Neural crest cell (in vitro differentiated cells): Measurements from ENCODE around the gene OR2J3. TPM values are rescaled to one million over a fixed set of nuclear protein-coding genes. Genes with fewer than 3 reads are reported as not detected.
"Not testable (repeated sequence)": the region's sequence is repeated elsewhere in the genome, so short reads cannot be mapped to it uniquely, and the experiment has no call there.

Source experiments
- DNase-seq: peaks from one replicate; pipeline ENCODE4 v3.0.0; 2021; ENCODE audit warnings: low read depth, mixed read lengths, low spot score
- H3K27ac Mint-ChIP-seq: one replicate; pipeline ENCODE4 v1.8.0; 2021; ENCODE audit warnings: mild to moderate bottlenecking, mixed read lengths; ENCODE audit not compliant: unreplicated experiment
- H3K27me3 Mint-ChIP-seq: 2 replicates; pipeline ENCODE4 v1.8.0; 2021; ENCODE audit warnings: low read depth, mild to moderate bottlenecking, mixed read lengths
- H3K36me3 Mint-ChIP-seq: 2 replicates; pipeline ENCODE4 v1.8.0; 2021; ENCODE audit warnings: low read depth, mild to moderate bottlenecking, mixed read lengths
- H3K4me1 Mint-ChIP-seq: 2 replicates; pipeline ENCODE4 v1.8.0; 2021; ENCODE audit warnings: mixed read lengths
- H3K4me3 Mint-ChIP-seq: one replicate; pipeline ENCODE4 v1.8.0; 2021; ENCODE audit warnings: mild to moderate bottlenecking, mixed read lengths
- H3K9me3 Mint-ChIP-seq: 2 replicates; pipeline ENCODE4 v1.8.0; 2021; ENCODE audit warnings: mixed read lengths
- CTCF ChIP-seq: fragments of 200-600 bp; sonication (generic); conservative IDR thresholded peaks from 2 replicates; pipeline ENCODE4 v1.5.0; 2021; ENCODE audit warnings: antibody characterized with exemption, mild to moderate bottlenecking
- total RNA-seq: library from RNA; stranded (reverse); gene quantifications from 2 replicates; pipeline ENCODE4 v1.2.1, GENCODE V29; 2021

OR2J3 gene
- total RNA-seq, 1 donor from 2014 or later = not detected

GRCh38 chr6:29142309-29142708 is 34.5 kb downstream of the OR2J3 start:
- H3K4me1 Mint-ChIP-seq = no peaks in the 10 kb centered on the region
- no peak overlapping the region for H3K4me3 Mint-ChIP-seq
- peaks cover 2% of the 10 kb centered on the region for H3K36me3 Mint-ChIP-seq
- TF ChIP-seq CTCF = no peak
- peaks cover 3% of the 10 kb centered on the region for H3K27me3 Mint-ChIP-seq
- no peak for DNase-seq
- H3K27ac Mint-ChIP-seq = no peak overlapping the region
- peaks cover 6% of the 10 kb centered on the region for H3K9me3 Mint-ChIP-seq

GRCh38 chr6:29146179-29146578 is 38.3 kb downstream of the OR2J3 start:
- Mint-ChIP-seq H3K27ac (no peak overlapping the region), H3K9me3 (peaks cover 10% of the 10 kb centered on the region), H3K36me3 (peaks cover 2% of the 10 kb centered on the region), H3K4me3 (no peak overlapping the region), H3K27me3 (peaks cover 11% of the 10 kb centered on the region), H3K4me1 (no peaks in the 10 kb centered on the region)
- no peak for DNase-seq
- TF ChIP-seq CTCF = no peak

- Mint-ChIP-seq H3K4me3 (no peak overlapping the region), H3K9me3 (peaks cover 10% of the 10 kb centered on the region), H3K27ac (no peak overlapping the region), H3K36me3 (peaks cover 2% of the 10 kb centered on the region), H3K4me1 (no peaks in the 10 kb centered on the region), H3K27me3 (peaks cover 14% of the 10 kb centered on the region)
- no peak for DNase-seq
- TF ChIP-seq CTCF = no peak
These were observed 39.2 kb downstream of the OR2J3 start for GRCh38 chr6:29147074-29147473.

- H3K27me3 Mint-ChIP-seq = peaks cover 21% of the 10 kb centered on the region
- not testable (repeated sequence) for H3K27ac Mint-ChIP-seq, H3K4me1 Mint-ChIP-seq, H3K4me3 Mint-ChIP-seq, H3K9me3 Mint-ChIP-seq, DNase-seq, H3K36me3 Mint-ChIP-seq
These were observed 41.6 kb downstream of the OR2J3 start for GRCh38 chr6:29149444-29149843.

GRCh38 chr6:29153083-29153482 is 45.2 kb downstream of the OR2J3 start:
- H3K27ac Mint-ChIP-seq = no peak overlapping the region
- DNase-seq = no peak
- peaks cover 23% of the 10 kb centered on the region for H3K27me3 Mint-ChIP-seq
- no peaks in the 10 kb centered on the region for H3K4me1 Mint-ChIP-seq
- peaks cover 6% of the 10 kb centered on the region for H3K9me3 Mint-ChIP-seq
- H3K36me3 Mint-ChIP-seq = no peaks in the 10 kb centered on the region
- H3K4me3 Mint-ChIP-seq = no peak overlapping the region
- TF ChIP-seq CTCF = no peak

GRCh38 chr6:29155182-29155581 is 47.3 kb downstream of the OR2J3 start:
- H3K4me3 Mint-ChIP-seq, H3K9me3 Mint-ChIP-seq, H3K4me1 Mint-ChIP-seq, DNase-seq, H3K27ac Mint-ChIP-seq, H3K36me3 Mint-ChIP-seq: not testable (repeated sequence)
- peaks cover 20% of the 10 kb centered on the region for H3K27me3 Mint-ChIP-seq

- not testable (repeated sequence) for H3K36me3 Mint-ChIP-seq, H3K4me1 Mint-ChIP-seq, H3K27me3 Mint-ChIP-seq, DNase-seq, H3K4me3 Mint-ChIP-seq, H3K27ac Mint-ChIP-seq, H3K9me3 Mint-ChIP-seq
These were observed 52.1 kb downstream of the OR2J3 start for GRCh38 chr6:29159922-29160321.

Other genes with a start within 250 kb of the OR2J3 start
- gene TRIM27, start 184.1 kb upstream of the OR2J3 start, total RNA-seq = 81.7 and 84.2 TPM in 2 replicates
- gene ZNF311, start 102.7 kb upstream of the OR2J3 start, total RNA-seq = 1.2 and 1.3 TPM in 2 replicates
- gene OR2W1, start 62.9 kb upstream of the OR2J3 start, total RNA-seq = not detected in 2 replicates
- not detected in 2 replicates for gene OR2B3, start 20.7 kb upstream of the OR2J3 start, total RNA-seq
- gene OR2J1, start 8.6 kb upstream of the OR2J3 start, total RNA-seq = not detected in 2 replicates
- not detected in 2 replicates for gene OR2J2, start 62.8 kb downstream of the OR2J3 start, total RNA-seq
- gene OR14J1, start 193.6 kb downstream of the OR2J3 start, total RNA-seq = not detected in 2 replicates